ENCODE results near the gene AGTRAP.
A peak's percentile ranks its signal among the peaks of the same experiment; 100 is the strongest.

Gene AGTRAP

DNA sequence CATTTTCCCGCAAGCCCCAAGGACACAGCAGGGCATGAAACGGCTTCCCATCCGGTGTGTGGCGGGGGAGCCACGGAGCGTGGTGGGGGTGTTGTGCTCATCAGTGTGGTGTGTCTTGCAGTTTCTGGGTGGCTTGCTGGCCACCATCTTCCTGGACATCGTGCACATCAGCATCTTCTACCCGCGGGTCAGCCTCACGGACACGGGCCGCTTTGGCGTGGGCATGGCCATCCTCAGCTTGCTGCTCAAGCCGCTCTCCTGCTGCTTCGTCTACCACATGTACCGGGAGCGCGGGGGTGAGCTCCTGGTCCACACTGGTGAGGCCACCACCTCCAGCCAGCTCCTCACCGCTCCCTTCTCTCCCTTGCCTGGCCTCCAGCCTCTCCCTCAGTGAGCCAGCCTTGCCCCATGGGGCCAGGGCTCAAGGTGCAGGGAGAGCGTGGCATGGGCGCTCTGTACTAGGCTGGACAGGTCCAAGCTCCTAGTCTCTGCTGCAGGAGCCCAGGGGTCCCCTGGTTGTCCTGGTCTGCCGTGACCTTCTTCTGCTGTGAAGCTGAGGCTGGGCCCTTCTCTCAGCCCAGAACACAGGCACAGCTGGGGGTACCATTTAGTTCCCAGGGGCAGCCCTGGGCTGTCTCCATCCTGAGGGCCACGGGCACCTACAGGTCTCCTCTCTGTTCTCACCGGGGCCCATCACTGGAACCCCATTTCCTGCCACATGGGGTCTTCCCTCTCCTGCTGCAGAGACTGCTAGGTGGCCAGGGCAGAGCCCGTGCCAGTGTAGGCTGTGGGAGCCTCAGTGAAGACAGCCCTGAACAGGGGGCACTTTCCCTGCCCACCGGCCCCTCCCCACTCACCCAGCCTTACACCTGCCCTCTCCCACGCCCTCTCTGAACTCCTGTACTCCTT lies 12.6 kb downstream of the AGTRAP start:
- TF ChIP-seq CTCF (IDR thresholded peaks at IDR 0.05; ENCODE audit: borderline replicate concordance, control extremely low read depth, extremely low read depth, insufficient read depth, missing control alignments) = no peak
- no peak for DNase-seq (ENCODE audit: low spot score)
- in situ Hi-C loops (cut with MboI; ENCODE audit: low sequenced_read_pairs, unreplicated experiment) = no loop called here

DNA sequence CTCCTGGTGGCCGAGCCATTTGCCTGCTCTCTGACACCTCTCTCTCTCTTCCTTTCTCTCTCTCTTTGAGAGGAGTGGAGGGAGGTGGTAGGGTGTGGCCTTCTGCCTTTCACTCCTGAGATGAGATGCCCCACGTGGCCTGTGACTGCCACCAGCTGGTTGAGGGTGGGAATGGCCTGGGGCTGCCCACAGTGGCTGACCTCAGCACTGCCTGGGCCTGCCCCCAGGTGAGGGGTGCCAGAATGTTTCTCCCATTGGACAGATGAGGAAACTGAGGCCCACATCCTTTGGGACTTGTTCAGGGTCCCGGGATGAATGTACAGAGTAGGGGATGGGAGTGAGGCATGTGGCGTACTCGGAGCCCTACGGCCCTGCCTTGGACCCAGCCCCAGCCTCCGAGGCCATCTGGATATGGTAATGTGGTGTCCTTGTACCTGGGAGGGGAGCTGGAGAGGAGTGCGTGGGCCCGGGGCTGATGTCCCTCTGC lies 13.3 kb downstream of the AGTRAP start:
- TF ChIP-seq CTCF (IDR thresholded peaks at IDR 0.05; ENCODE audit: borderline replicate concordance, control extremely low read depth, extremely low read depth, insufficient read depth, missing control alignments) = peak; percentile 39
- DNase-seq (ENCODE audit: low spot score) = peak; percentile 83
- in situ Hi-C loops (cut with MboI; ENCODE audit: low sequenced_read_pairs, unreplicated experiment) = no loop called here

DNA sequence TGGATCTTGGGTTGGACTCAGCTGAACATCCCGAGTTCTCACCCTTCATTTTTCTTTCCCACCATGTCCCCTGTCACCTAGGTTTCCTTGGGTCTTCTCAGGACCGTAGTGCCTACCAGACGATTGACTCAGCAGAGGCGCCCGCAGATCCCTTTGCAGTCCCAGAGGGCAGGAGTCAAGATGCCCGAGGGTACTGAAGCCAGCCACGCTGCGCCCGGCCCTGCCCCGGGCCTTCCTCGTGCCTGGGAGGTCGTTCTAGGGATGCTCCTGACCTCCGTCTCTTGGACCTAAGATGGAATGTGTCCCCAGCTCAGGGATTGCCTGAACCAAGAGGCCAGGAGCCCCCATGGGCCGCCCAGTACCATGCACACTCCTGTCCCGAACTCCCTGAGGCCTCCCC lies 14.1 kb downstream of the AGTRAP start:
- no peak for TF ChIP-seq CTCF (IDR thresholded peaks at IDR 0.05; ENCODE audit: borderline replicate concordance, control extremely low read depth, extremely low read depth, insufficient read depth, missing control alignments)
- DNase-seq (ENCODE audit: low spot score) = no peak
- in situ Hi-C loops (cut with MboI; ENCODE audit: low sequenced_read_pairs, unreplicated experiment) = no loop called here

- no peak for TF ChIP-seq CTCF (IDR thresholded peaks at IDR 0.05; ENCODE audit: borderline replicate concordance, control extremely low read depth, extremely low read depth, insufficient read depth, missing control alignments)
- in situ Hi-C loops (cut with MboI; ENCODE audit: low sequenced_read_pairs, unreplicated experiment) = no loop called here
Measured at GRCh38 chr1:11751087-11751486, 15.2 kb downstream of the AGTRAP start.

DNA sequence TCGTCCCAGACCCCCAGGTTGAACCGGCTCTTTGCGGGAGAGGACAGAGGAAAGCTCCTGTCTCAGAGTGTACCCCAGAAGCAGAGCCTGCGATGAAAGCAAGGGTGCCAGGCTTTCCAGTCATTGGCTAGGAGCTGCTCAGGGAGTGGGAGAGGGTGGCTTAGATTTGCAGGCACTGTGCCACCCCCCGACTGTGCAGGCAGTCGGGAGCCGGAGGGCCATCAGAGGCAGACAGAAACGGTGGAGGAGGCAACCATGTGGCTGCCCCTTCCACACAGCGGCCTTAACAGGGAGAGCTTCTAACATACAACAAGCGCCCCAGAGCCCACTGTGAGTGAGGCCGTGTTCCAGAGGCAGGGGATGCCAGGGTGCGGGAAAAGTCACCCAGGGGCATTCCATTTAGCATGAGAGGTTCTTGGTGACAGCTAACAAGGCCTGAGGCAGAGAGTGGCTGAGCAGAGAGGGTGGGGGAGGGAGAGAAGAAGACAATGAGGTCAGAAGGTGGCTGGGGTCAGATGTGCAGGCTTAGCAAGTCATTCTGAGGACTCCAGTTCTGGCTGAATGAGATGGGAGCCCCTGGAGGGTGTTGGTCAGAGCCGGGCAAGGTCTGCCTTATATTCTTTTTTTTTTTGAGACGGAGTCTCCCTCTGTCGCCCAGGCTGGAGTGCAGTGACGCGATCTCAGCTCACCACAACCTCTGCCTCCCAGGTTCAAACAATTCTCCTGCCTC lies 16.6 kb downstream of the AGTRAP start:
- no peak for DNase-seq (ENCODE audit: low spot score)
- in situ Hi-C loops (cut with MboI; ENCODE audit: low sequenced_read_pairs, unreplicated experiment) = no loop called here
- TF ChIP-seq CTCF (IDR thresholded peaks at IDR 0.05; ENCODE audit: borderline replicate concordance, control extremely low read depth, extremely low read depth, insufficient read depth, missing control alignments) = no peak

More at GRCh38 chr1:11751087-11751486, 15.2 kb downstream of the AGTRAP start:
- DNase-seq (ENCODE audit: low spot score) = no peak

DNA sequence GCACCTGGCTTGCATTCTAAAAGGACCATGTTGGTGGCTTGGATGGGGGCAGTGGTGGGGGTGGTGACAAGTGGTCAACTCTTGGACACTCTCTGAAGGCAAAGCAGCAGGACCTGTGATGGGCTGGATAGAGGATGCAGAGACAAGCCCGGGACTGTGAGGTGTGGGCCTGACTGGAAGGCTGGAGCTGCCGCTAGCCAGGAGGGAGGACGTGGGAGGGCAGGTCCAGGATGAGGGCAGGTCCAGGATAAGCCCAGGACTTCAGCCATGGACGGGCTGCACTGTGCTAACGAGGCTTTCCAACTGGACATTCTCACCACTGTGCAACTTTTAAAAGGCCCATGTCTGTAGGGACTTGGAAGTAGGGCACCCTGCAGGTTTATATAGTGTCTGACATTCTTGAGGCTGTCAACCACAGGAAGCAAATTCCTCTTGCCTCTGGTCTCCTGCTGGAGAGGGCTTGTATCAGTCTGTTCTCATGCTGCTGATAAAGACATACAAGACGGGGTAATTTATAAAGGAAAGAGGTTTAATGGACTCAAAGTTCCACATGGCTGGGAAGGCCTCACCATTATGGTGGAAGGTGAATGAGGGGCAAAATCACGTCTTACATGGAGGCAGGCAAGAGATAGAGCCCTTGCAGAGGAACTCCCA lies 17.7 kb downstream of the AGTRAP start:
- no peak for TF ChIP-seq CTCF (IDR thresholded peaks at IDR 0.05; ENCODE audit: borderline replicate concordance, control extremely low read depth, extremely low read depth, insufficient read depth, missing control alignments)
- in situ Hi-C loops (cut with MboI; ENCODE audit: low sequenced_read_pairs, unreplicated experiment) = no loop called here
- DNase-seq (ENCODE audit: low spot score) = no peak

All from GM13976 (cell line).